Astrocyte (in vitro differentiated cells and primary cell): ENCODE data around the gene IQCK. TPM values are rescaled to one million over a fixed set of nuclear protein-coding genes. Genes with fewer than 3 reads are reported as not detected.

ENCODE experiments used
- DNase-seq: peaks from one replicate; pipeline ENCODE4 v3.0.0-alpha.2; 2010; ENCODE audit warnings: low read depth
- FAIRE-seq: peaks from 2 replicates; lab custom pipeline; 2011; peaks lifted over from hg19 to GRCh38; lab: Jason Lieb, UNC
- H2AFZ ChIP-seq: 2 replicates; pipeline ENCODE4 v1.6.0; 2012; ENCODE audit warnings: low read depth, low read length, inconsistent platforms
- H3K27ac ChIP-seq: 2 replicates; pipeline ENCODE4 v1.5.1; 2011; ENCODE audit warnings: low read depth, low read length, inconsistent platforms
- H3K27me3 ChIP-seq: 2 replicates; pipeline ENCODE4 v1.6.0; 2011; ENCODE audit warnings: low read length, inconsistent platforms; ENCODE audit not compliant: insufficient read depth
- H3K36me3 ChIP-seq: 2 replicates; pipeline ENCODE4 v1.5.1; 2011; ENCODE audit warnings: low read length, inconsistent platforms; ENCODE audit not compliant: insufficient read depth
- H3K4me1 ChIP-seq: 2 replicates; pipeline ENCODE4 v1.5.1; 2011; ENCODE audit warnings: low read length, inconsistent platforms; ENCODE audit not compliant: insufficient read depth
- H3K4me2 ChIP-seq: 2 replicates; pipeline ENCODE4 v1.6.0; 2012; ENCODE audit warnings: low read length, inconsistent platforms
- H3K4me3 ChIP-seq: 2 replicates; pipeline ENCODE4 v1.5.1; 2011; ENCODE audit warnings: low read depth, mild to moderate bottlenecking, low read length, inconsistent platforms; ENCODE audit not compliant: insufficient read depth
- H3K79me2 ChIP-seq: 2 replicates; pipeline ENCODE4 v1.6.0; 2012; ENCODE audit warnings: mild to moderate bottlenecking, low read length, inconsistent platforms; ENCODE audit not compliant: insufficient read depth
- H3K9ac ChIP-seq: 2 replicates; pipeline ENCODE4 v1.6.0; 2012; ENCODE audit warnings: mild to moderate bottlenecking, low read length, inconsistent platforms
- H3K9me3 ChIP-seq: 2 replicates; pipeline ENCODE4 v1.5.1; 2012; ENCODE audit warnings: low read depth, mild to moderate bottlenecking, low read length, inconsistent platforms; ENCODE audit not compliant: insufficient read depth
- H4K20me1 ChIP-seq: 2 replicates; pipeline ENCODE4 v1.6.0; 2012; ENCODE audit warnings: low read length, inconsistent platforms; ENCODE audit not compliant: insufficient read depth
- H3K27ac Mint-ChIP-seq: one replicate; pipeline ENCODE4 v1.8.0; 2021; ENCODE audit warnings: mild to moderate bottlenecking, mixed read lengths; ENCODE audit not compliant: unreplicated experiment
- H3K27me3 Mint-ChIP-seq: one replicate; pipeline ENCODE4 v1.8.0; 2021; ENCODE audit warnings: low read depth, mixed read lengths; ENCODE audit not compliant: unreplicated experiment
- H3K36me3 Mint-ChIP-seq: one replicate; pipeline ENCODE4 v1.8.0; 2021; ENCODE audit warnings: low read depth, mixed read lengths; ENCODE audit not compliant: unreplicated experiment
- H3K4me1 Mint-ChIP-seq: one replicate; pipeline ENCODE4 v1.8.0; 2021; ENCODE audit warnings: low read depth, mixed read lengths; ENCODE audit not compliant: unreplicated experiment
- H3K4me3 Mint-ChIP-seq: one replicate; pipeline ENCODE4 v1.8.0; 2021; ENCODE audit warnings: mild to moderate bottlenecking, moderate library complexity, mixed read lengths; ENCODE audit not compliant: unreplicated experiment
- H3K9me3 Mint-ChIP-seq: one replicate; pipeline ENCODE4 v1.8.0; 2021; ENCODE audit warnings: mild to moderate bottlenecking, mixed read lengths; ENCODE audit not compliant: unreplicated experiment
- EZH2 ChIP-seq: IDR thresholded peaks from 2 replicates; pipeline ENCODE4 v1.6.1; 2012; ENCODE audit warnings: mild to moderate bottlenecking, low read length, inconsistent platforms; ENCODE audit not compliant: insufficient read depth
- total RNA-seq: library from RNA; stranded (reverse); gene quantifications from 2 replicates; pipeline ENCODE4 v1.2.1, GENCODE V29; 2021
- TF ChIP-seq, protein P1 (sequence below): IDR thresholded peaks from 2 replicates; pipeline ENCODE4 v1.5.1; 2011; ENCODE audit warnings: low read depth, mild to moderate bottlenecking, inconsistent platforms, low read length, moderate library complexity; ENCODE audit not compliant: insufficient read depth

The IQCK gene
- total RNA-seq, 1 donor from 2014 or later, result 5.9 TPM

- FAIRE-seq (no peak), DNase-seq (no peak)
- H3K9me3 Mint-ChIP-seq, result peaks cover 2% of the 10 kb centered on the region
- H3K4me3 ChIP-seq, result no peak overlapping the region
- no peaks in the 10 kb centered on the region for H3K4me1 ChIP-seq
- no peak overlapping the region for H3K27ac ChIP-seq
- no peak overlapping the region for H3K4me2 ChIP-seq
- no peaks in the 10 kb centered on the region for H3K36me3 ChIP-seq
- no peaks in the 10 kb centered on the region for H3K79me2 ChIP-seq
- H3K4me1 Mint-ChIP-seq, result no peaks in the 10 kb centered on the region
- H4K20me1 ChIP-seq, result no peaks in the 10 kb centered on the region
- no peak overlapping the region for H3K4me3 Mint-ChIP-seq
- H3K9ac ChIP-seq, result no peak overlapping the region
- peaks cover 8% of the 10 kb centered on the region for H3K36me3 Mint-ChIP-seq
- H3K27me3 Mint-ChIP-seq, result no peaks in the 10 kb centered on the region
- H3K9me3 ChIP-seq, result no peaks in the 10 kb centered on the region
- no peak for TF ChIP-seq EZH2
- TF ChIP-seq, protein P1, sequence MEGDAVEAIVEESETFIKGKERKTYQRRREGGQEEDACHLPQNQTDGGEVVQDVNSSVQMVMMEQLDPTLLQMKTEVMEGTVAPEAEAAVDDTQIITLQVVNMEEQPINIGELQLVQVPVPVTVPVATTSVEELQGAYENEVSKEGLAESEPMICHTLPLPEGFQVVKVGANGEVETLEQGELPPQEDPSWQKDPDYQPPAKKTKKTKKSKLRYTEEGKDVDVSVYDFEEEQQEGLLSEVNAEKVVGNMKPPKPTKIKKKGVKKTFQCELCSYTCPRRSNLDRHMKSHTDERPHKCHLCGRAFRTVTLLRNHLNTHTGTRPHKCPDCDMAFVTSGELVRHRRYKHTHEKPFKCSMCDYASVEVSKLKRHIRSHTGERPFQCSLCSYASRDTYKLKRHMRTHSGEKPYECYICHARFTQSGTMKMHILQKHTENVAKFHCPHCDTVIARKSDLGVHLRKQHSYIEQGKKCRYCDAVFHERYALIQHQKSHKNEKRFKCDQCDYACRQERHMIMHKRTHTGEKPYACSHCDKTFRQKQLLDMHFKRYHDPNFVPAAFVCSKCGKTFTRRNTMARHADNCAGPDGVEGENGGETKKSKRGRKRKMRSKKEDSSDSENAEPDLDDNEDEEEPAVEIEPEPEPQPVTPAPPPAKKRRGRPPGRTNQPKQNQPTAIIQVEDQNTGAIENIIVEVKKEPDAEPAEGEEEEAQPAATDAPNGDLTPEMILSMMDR, result no peak
- no peaks in the 10 kb centered on the region for H3K27me3 ChIP-seq
- H2AFZ ChIP-seq, result no peak overlapping the region
- H3K27ac Mint-ChIP-seq, result no peak overlapping the region
Measured at GRCh38 chr16:19868421-19868820, 150.3 kb downstream of the IQCK start.

DNA sequence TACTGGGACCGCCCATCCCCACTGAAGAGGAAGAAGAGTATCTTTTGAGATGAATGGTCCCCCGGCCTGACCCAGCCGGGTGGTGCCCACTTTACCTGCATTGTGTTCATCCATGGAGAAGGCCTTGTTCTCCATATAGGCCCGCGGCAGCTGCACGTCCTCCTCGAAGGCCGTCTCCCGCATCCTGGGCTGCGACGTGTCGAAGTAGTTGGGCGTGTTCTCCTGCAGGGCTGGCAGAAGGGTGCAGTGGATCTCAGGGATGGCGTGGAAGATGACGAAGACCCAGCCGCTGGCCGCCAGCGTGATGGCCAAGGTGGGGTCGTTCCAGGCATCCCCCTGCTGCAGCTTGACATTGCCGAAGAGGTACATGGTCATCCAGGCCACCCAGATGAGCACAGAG, 153.7 kb downstream of the IQCK start:
- peaks cover 11% of the 10 kb centered on the region for H3K36me3 Mint-ChIP-seq
- no peak overlapping the region for H3K4me2 ChIP-seq
- no peaks in the 10 kb centered on the region for H3K9me3 ChIP-seq
- H3K4me1 ChIP-seq, result no peaks in the 10 kb centered on the region
- no peaks in the 10 kb centered on the region for H3K79me2 ChIP-seq
- no peak overlapping the region for H3K4me3 Mint-ChIP-seq
- H3K4me3 ChIP-seq, result no peak overlapping the region
- H3K27ac Mint-ChIP-seq, result no peak overlapping the region
- FAIRE-seq (no peak), DNase-seq (no peak)
- peaks cover 5% of the 10 kb centered on the region for H3K9me3 Mint-ChIP-seq
- no peaks in the 10 kb centered on the region for H3K4me1 Mint-ChIP-seq
- H3K27me3 ChIP-seq, result no peaks in the 10 kb centered on the region
- H3K27me3 Mint-ChIP-seq, result peaks cover 2% of the 10 kb centered on the region
- no peaks in the 10 kb centered on the region for H4K20me1 ChIP-seq
- TF ChIP-seq, protein P1, result no peak
- TF ChIP-seq EZH2, result no peak
- H2AFZ ChIP-seq, result no peak overlapping the region
- no peaks in the 10 kb centered on the region for H3K36me3 ChIP-seq
- no peak overlapping the region for H3K27ac ChIP-seq
- H3K9ac ChIP-seq, result no peak overlapping the region

DNA sequence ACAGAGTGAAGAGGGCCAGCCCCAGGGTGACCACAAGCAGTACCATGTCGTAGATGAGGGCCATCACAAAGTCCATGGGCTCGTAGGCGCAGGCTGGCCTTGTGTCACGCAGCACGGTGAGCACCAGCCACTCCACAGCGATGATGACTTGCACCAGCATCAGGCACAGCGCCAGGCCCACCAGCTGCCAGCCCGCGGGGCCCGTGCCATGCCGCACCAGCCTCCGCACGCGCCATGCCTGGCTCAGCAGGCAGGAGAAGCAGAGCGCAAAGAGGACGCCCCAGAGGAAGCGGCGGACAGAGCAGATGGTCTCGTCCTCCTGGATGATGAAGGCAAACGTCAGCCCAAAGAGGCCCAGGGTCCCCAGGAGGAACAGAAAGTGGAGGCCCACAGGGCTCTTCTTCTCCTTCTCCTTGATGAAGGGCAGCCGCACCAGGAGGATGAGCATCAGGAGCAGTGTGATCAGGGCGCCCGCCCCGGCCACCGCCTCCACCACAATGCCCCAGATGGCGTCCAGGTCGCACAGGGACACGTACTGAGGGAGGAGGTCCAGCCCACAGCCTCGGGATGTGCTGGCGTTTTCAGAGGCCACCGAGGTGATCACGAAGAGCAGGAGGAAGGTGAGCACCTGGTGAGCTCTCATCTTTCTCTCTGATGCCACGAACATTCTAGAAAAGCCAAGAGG, 154.2 kb downstream of the IQCK start:
- Histone ChIP-seq H3K36me3 (no peaks in the 10 kb centered on the region), H4K20me1 (no peaks in the 10 kb centered on the region), H3K4me2 (no peak overlapping the region), H3K9me3 (no peaks in the 10 kb centered on the region), H3K79me2 (no peaks in the 10 kb centered on the region), H3K4me3 (no peak overlapping the region), H3K27me3 (no peaks in the 10 kb centered on the region), H3K4me1 (no peaks in the 10 kb centered on the region), H3K9ac (no peak overlapping the region), H2AFZ (no peak overlapping the region), H3K27ac (no peak overlapping the region)
- Mint-ChIP-seq H3K36me3 (peaks cover 11% of the 10 kb centered on the region), H3K4me3 (no peak overlapping the region), H3K9me3 (peaks cover 5% of the 10 kb centered on the region), H3K27me3 (peaks cover 2% of the 10 kb centered on the region), H3K4me1 (no peaks in the 10 kb centered on the region), H3K27ac (no peak overlapping the region)
- DNase-seq (no peak), FAIRE-seq (no peak)
- TF ChIP-seq, protein P1, result no peak
- TF ChIP-seq EZH2, result no peak
